Middle frontal gyrus (tissue), 1 donor: Measurements from ENCODE around the gene TM4SF1.
"Not testable (repeated sequence)": the region's sequence is repeated elsewhere in the genome, so short reads cannot be mapped to it uniquely, and the experiment has no call there.

Experiments used
- DNase-seq: peaks from one replicate; pipeline ENCODE4 v3.0.0-alpha.2; 2015; ENCODE audit warnings: low spot score; ENCODE audit errors: extremely low spot score

Gene TM4SF1

GRCh38 chr3:149395107-149396089 is 17.9 kb upstream of the TM4SF1 start:
- DNase-seq: no peak

DNA sequence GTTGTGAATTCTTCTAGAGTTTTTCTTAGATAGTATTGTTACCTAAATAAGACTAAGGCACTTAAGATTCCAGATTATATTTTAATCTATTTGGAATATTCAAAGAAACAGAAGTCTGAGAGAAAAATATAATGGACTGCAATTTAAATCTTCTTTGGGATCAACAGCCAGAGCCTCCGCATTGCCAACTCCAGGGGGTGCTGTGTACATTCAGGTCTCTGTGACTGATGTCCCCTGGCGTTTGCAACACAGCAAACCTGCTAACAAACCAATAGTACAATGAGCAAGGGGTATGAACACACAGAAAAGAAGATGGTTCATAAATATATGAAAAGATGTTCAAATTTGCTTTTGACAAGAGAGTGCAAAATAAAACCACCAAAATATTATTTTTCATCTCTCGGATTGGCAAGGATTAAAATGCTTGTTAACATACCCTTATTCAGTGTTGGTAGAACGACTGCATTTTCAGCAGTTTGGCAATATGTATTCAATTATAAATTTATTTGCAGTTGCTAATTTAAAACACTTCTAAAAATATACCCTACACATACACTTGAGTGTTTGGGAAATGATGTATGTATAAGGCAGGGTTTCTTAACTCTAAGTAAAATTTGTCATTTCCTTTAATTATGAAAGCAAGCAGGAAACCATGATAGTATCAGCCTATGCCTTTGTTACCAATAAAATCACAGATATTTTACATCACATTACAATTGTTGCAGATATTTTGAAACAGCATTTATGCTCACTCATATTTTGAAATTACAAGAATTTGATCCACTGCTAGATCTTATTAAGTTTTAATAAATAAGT is 16.1 kb upstream of the TM4SF1 start:
- DNase-seq: no peak

DNA sequence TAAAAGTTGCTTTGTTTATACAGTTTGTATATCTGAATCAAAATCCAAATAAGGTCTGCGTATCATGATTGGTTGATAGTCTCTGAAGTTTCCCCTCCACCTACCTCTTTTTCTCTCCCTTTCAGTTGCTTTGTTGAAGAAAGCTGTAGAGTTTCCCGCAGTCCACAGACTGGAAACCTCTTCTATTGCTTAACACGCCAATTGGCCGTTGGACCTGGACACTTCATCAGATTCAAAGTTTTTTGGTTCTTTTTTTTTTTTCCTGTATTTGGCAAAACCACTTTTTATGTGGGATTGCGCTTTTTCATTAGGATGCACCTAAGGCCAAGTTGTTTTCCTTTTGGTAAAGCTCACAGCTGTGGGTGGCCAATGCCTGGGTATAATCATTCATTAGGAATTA is 14.5 kb upstream of the TM4SF1 start:
- no peak for DNase-seq

DNA sequence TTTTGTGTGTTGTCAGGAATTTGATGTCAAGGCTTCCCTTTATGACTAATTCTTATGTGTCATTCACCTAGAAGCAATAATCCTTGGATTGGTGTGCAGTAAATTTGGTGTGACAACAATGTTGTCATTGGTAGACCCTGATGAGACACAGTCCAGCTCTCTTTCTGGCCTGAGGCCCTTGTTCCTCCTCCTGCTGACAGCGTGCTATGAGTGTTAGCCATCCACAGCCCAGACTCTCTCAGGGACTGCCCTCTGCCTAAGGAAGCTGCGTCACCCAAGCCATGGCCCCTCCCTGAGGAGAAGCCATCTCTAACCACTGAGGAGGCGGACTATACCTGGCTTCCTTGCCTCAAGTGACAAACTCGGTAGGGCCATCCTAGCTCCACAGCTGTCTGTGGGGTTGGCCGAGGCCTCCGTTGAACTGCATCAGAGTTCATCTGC is 13.3 kb upstream of the TM4SF1 start:
- no peak for DNase-seq

- no peak for DNase-seq
These were observed 12.8 kb upstream of the TM4SF1 start for GRCh38 chr3:149390294-149390693.

- DNase-seq: no peak
These were observed 11.3 kb upstream of the TM4SF1 start for GRCh38 chr3:149388531-149389417.

DNA sequence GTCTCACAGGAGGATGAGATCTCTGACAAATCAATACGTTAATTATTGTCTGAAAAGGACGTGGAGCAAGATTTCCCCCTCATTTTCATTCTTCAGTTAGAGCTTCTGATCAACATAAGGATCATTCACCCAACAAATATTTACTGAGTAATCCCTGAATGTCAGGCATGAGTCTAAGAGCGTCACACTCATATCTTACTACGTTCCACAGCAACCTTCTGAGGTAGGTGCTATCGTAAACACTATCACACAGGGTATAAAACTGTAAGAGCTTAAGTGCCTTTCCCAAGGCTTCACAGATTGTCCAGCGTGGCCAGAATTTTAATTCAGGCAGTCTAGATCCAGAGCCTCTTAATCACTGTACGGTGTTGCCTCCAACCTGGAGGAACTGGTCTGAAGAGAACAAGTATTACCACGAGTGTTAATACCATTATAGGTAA is 10.6 kb upstream of the TM4SF1 start:
- DNase-seq: no peak

GRCh38 chr3:149386299-149386606 is 8.8 kb upstream of the TM4SF1 start:
- DNase-seq: no peak

DNA sequence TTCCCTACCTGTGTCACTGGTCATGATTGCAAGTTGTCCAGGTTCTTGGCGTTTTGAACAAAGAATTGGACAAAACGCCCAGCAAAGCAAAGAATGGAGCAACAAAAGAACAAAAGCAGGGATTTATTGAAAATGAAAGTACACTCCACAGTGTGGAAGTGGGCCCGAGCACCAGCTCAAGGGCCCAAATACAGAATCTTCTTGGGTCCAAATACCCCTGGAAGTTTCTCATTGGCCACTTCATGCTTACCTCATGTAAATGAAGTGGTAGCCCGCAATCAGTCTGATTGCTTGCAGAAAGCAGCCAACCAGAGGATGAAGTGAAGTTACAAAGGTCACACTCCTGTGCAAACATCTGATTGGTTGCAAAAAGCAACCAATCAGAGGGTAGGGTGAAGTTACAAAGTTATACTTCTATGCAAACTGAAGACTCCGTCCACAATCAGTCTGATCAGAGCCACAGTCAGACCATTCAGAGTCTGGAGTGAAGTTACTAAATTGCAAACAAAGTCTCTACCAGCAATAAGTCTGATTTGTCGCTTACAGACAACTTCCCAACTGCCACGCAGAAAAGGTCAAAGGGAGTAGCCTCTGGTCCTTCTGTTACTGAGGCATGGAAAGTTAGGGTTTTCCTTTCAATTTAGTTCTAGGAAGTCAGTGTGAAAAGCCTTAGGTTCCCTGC is 8.3 kb upstream of the TM4SF1 start:
- DNase-seq: no peak

GRCh38 chr3:149384911-149385321 is 7.5 kb upstream of the TM4SF1 start:
- DNase-seq: no peak

DNA sequence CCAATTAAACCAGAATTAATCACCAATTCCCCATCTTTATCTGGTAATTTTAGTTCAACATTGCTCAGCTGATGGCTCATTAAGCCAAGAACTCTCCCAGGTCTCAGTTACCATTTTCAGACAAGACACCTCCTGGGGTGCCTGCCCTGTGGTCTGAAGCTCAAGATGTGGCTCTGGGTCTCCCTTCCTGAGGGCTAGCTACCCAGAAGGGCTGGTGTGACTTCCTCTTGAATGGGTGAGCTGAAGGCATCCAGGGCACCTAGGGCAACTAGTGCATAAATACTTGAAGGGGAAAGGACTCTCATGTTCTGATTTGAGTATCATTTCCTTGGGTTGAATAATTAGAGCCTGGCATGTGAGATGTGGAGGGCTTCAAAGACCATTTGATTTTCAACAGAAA is 6.7 kb upstream of the TM4SF1 start:
- DNase-seq: no peak

DNA sequence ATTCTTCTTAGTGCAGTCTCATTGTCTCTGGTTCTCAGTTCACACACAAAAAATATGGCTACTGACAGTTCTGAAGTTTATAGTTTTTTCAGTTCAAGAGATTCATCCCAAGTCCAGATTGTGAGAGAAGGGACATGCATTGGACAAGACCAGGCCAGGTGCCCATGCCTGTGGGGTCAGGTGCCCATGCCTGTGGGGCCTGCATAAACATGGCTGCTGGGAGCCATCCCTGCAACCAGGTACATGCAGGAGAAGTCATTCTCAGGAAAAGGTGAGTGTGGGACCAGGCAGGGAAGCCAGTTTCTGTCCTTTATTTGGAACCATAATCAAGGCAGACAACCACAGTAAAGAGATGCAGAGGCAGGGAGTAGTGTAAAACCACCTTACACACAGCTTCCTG is 6.3 kb upstream of the TM4SF1 start:
- DNase-seq: no peak

GRCh38 chr3:149382518-149382917 is 5.1 kb upstream of the TM4SF1 start:
- DNase-seq: no peak

- DNase-seq: no peak
These were observed 4.6 kb upstream of the TM4SF1 start for GRCh38 chr3:149382101-149382467.

DNA sequence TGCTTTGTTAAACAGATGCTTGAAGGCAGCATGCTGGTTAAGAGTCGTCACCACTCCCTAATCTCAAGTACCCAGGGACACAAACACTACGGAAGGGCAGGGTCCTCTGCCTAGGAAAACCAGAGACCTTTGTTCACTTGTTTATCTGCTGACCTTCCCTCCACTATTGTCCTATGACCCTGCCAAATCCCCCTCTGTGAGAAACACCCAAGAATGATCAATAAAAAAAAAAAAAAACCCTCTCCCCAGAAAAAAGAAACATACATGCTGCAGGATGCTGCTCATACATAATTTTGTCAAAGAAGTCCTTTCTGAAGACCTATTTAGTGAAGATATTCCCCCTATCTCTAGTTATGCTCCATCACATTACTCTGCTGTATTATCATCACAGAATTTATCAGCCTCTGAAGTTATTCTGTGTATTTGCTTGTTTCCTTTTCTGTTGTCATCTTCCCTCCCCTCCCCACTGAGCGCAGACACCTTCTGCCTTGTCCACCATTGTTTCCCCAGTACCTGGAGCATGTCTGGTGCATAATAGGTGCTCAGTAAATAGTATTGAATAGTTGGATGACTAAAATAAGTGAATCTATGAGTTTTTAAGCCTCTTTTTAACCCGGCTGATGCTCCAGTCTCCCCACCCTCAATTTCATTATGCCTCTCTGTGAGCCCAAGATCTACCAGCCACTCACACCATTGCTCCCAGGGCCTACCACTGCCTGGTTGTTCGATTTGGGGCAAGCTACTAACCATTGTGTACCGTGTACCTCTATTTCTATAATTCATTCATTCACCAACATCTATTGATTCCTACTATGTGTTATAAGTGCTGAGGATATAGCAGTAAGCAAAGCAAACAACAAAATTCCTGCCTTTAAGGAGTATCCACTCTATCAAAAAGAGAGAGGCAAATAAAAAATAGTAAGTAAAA is 4.0 kb upstream of the TM4SF1 start:
- DNase-seq: no peak

GRCh38 chr3:149380220-149380619 is 2.8 kb upstream of the TM4SF1 start:
- not testable (repeated sequence) for DNase-seq

GRCh38 chr3:149378478-149379309 is 1.2 kb upstream of the TM4SF1 start:
- no peak for DNase-seq

- DNase-seq: no peak
These were observed 586 bp downstream of the TM4SF1 start for GRCh38 chr3:149376718-149377407.
